ENCODE results near the gene EID2.

- no peak for TF ChIP-seq ZNF274 (IDR thresholded peaks at IDR 0.05; ENCODE audit: low read depth, low read length)
- no peak for TF ChIP-seq YY1 (IDR thresholded peaks at IDR 0.05; ENCODE audit: insufficient read depth, insufficient read length)
Measured at GRCh38 chr19:39587496-39587895, 47.5 kb upstream of the EID2 start.
